OCI-LY1 (cell line): ENCODE measurements around the gene LRRC43.

Source experiments
- CTCF ChIP-seq: fragments of 200-600 bp; sonication (generic), shearing (Covaris generic); IDR thresholded peaks from 2 replicates; pipeline ENCODE4 v1.5.1; 2017; ENCODE audit warnings: mild to moderate bottlenecking, antibody characterized with exemption, low read length, moderate library complexity, mixed read lengths
- EZH2 ChIP-seq: fragments of 200-600 bp; sonication (generic), shearing (Covaris generic); IDR thresholded peaks from 2 replicates; pipeline ENCODE4 v1.8.0; 2017; ENCODE audit warnings: borderline replicate concordance, mixed run types, mild to moderate bottlenecking, antibody characterized with exemption, low read length, moderate library complexity, mixed read lengths

- TF ChIP-seq CTCF = no peak
- TF ChIP-seq EZH2 = no peak
Measured at GRCh38 chr12:122139266-122139665, 43.7 kb upstream of the LRRC43 start.
